Astrocyte (in vitro differentiated cells and primary cell): ENCODE results near the gene UCHL1.

Experiments used
- EZH2 ChIP-seq: IDR thresholded peaks from 2 replicates; pipeline ENCODE4 v1.6.1; 2012; ENCODE audit warnings: mild to moderate bottlenecking, low read length, inconsistent platforms; ENCODE audit not compliant: insufficient read depth
- TF ChIP-seq, protein P1 (sequence below): IDR thresholded peaks from 2 replicates; pipeline ENCODE4 v1.5.1; 2011; ENCODE audit warnings: low read depth, mild to moderate bottlenecking, inconsistent platforms, low read length, moderate library complexity; ENCODE audit not compliant: insufficient read depth

DNA sequence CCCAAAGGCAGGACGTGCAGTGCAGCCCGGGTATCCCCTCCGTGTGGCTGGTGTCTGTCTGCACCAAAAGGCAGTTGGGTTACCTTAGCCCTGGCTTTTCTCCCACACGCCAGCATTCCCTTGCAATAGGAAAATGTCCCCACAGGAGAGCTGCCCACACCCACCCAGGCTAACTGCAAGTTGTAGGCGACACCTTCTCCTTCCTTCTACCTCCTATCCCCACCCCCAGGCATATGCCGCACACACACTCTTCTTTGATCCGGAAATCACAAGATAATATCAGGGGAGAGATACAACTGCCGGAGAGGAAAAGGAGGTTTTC lies 41.9 kb upstream of the UCHL1 start:
- TF ChIP-seq, protein P1, sequence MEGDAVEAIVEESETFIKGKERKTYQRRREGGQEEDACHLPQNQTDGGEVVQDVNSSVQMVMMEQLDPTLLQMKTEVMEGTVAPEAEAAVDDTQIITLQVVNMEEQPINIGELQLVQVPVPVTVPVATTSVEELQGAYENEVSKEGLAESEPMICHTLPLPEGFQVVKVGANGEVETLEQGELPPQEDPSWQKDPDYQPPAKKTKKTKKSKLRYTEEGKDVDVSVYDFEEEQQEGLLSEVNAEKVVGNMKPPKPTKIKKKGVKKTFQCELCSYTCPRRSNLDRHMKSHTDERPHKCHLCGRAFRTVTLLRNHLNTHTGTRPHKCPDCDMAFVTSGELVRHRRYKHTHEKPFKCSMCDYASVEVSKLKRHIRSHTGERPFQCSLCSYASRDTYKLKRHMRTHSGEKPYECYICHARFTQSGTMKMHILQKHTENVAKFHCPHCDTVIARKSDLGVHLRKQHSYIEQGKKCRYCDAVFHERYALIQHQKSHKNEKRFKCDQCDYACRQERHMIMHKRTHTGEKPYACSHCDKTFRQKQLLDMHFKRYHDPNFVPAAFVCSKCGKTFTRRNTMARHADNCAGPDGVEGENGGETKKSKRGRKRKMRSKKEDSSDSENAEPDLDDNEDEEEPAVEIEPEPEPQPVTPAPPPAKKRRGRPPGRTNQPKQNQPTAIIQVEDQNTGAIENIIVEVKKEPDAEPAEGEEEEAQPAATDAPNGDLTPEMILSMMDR: no peak
- TF ChIP-seq EZH2: no peak
